Activated CD4-positive, alpha-beta memory T cell treated with anti-CD3 and anti-CD28 coated beads, Interleukin-2, amount 10 ng/mL, durations not matched to agents 7 days and 5 days (primary cell): ENCODE data around the gene LKAAEAR1. TPM values are rescaled to one million over a fixed set of nuclear protein-coding genes. Genes with fewer than 3 reads are reported as not detected.

Experiments used
- CTCF ChIA-PET: fragments of 350-600 bp; sonication (Branson Sonifier 250); formaldehyde crosslinking; loops from one replicate; lab custom pipeline; 2021; ENCODE audit warnings: antibody characterized with exemption, inconsistent platforms; lab: Charles Lee
- POLR2A ChIA-PET: fragments of 350-600 bp; sonication (Branson Sonifier 250); formaldehyde crosslinking; loops from one replicate; lab custom pipeline; 2021; ENCODE audit warnings: antibody characterized with exemption; lab: Charles Lee
- DNase-seq: peaks from one replicate; pipeline ENCODE4 v3.0.0-alpha.2; 2020
- H3K27ac Mint-ChIP-seq: one replicate; pipeline ENCODE4 v1.8.0; 2021; ENCODE audit warnings: mild to moderate bottlenecking, mixed read lengths
- H3K27me3 Mint-ChIP-seq: one replicate; pipeline ENCODE4 v1.8.0; 2021; ENCODE audit warnings: mixed read lengths
- H3K36me3 Mint-ChIP-seq: one replicate; pipeline ENCODE4 v1.8.0; 2021; ENCODE audit warnings: low read depth, mixed read lengths
- H3K4me1 Mint-ChIP-seq: one replicate; pipeline ENCODE4 v1.8.0; 2021; ENCODE audit warnings: mixed read lengths
- H3K4me3 Mint-ChIP-seq: one replicate; pipeline ENCODE4 v1.8.0; 2021; ENCODE audit warnings: mild to moderate bottlenecking, mixed read lengths
- H3K9me3 Mint-ChIP-seq: one replicate; pipeline ENCODE4 v1.8.0; 2021; ENCODE audit warnings: mixed read lengths
- total RNA-seq, 2 experiments: library from RNA; stranded (reverse); gene quantifications; one replicate each; pipeline ENCODE4 v1.2.3, GENCODE V29; 2021

Gene LKAAEAR1
- total RNA-seq, 2 experiments from 2014 or later, result 0.38 TPM; not detected in 1

- H3K4me3 Mint-ChIP-seq, result no peak overlapping the region
- ChIA-PET CTCF (interaction anchor here (0.5 to 1.1 kb wide), 3 partner anchors 9 to 497 kb away, joined by 3 to 4 read pairs (median 3); partner anchors contain the start of gene PTK6), POLR2A (interaction anchor here (0.8 to 1.0 kb wide), 3 partner anchors 25 to 53 kb away, joined by 3 read pairs; partner anchors contain the start of gene PRPF6)
- no peaks in the 10 kb centered on the region for H3K9me3 Mint-ChIP-seq
- H3K4me1 Mint-ChIP-seq, result peaks cover 45% of the 10 kb centered on the region
- H3K27ac Mint-ChIP-seq, result peak overlapping the region; percentile 97
- H3K27me3 Mint-ChIP-seq, result no peaks in the 10 kb centered on the region
- H3K36me3 Mint-ChIP-seq, result peaks cover 39% of the 10 kb centered on the region
- no peak for DNase-seq
Measured at GRCh38 chr20:64033981-64034493, 50.2 kb downstream of the LKAAEAR1 start.

Other genes starting within 250 kb of the LKAAEAR1 start
- not detected for gene ABHD16B, start 222.9 kb downstream of the LKAAEAR1 start, total RNA-seq
- 10 to 100 TPM; 48.2 to 48.7 TPM for gene TPD52L2, start 219.1 kb downstream of the LKAAEAR1 start, total RNA-seq
- gene DNAJC5, start 189.3 kb downstream of the LKAAEAR1 start, total RNA-seq, result 10 to 100 TPM; 58.6 to 59.7 TPM
- 10 to 100 TPM; 36.3 to 36.6 TPM for gene UCKL1, start 128.0 kb downstream of the LKAAEAR1 start, total RNA-seq
- 10 to 100 TPM; 16.5 to 16.7 TPM for gene ZNF512B, start 114.5 kb downstream of the LKAAEAR1 start, total RNA-seq
- gene SAMD10, start 104.8 kb downstream of the LKAAEAR1 start, total RNA-seq, result 10 to 100 TPM; 18.3 to 21.0 TPM
- gene PRPF6, start 103.3 kb downstream of the LKAAEAR1 start, total RNA-seq, result 10 to 100 TPM; 58.4 to 60.4 TPM
- gene C20orf204, start 48.2 kb downstream of the LKAAEAR1 start, total RNA-seq, result 1 to 10 TPM; 6.9 to 7.2 TPM
- under 1 TPM; 0.25 TPM for gene SOX18, start 34.8 kb downstream of the LKAAEAR1 start, total RNA-seq
- 10 to 100 TPM; 66.3 to 74.1 TPM for gene TCEA2, start 21.2 kb downstream of the LKAAEAR1 start, total RNA-seq
- gene RGS19, start 4.9 kb downstream of the LKAAEAR1 start, total RNA-seq, result 100 to 1,000 TPM; 119 to 122 TPM
- gene OPRL1, start 4.3 kb downstream of the LKAAEAR1 start, total RNA-seq, result 1 to 10 TPM; 1.2 to 1.6 TPM
- gene NPBWR2, start 23.2 kb upstream of the LKAAEAR1 start, total RNA-seq, result not detected
- gene MYT1, start 80.1 kb upstream of the LKAAEAR1 start, total RNA-seq, result not detected
- gene PCMTD2, start 171.3 kb upstream of the LKAAEAR1 start, total RNA-seq, result 10 to 100 TPM; 42.8 to 50.7 TPM